ENCODE results near the gene MOAP1. TPM values are rescaled to one million over a fixed set of nuclear protein-coding genes. Genes with fewer than 3 reads are reported as not detected.
A peak's percentile ranks its signal among the peaks of the same experiment; 100 is the strongest.
"Not testable (repeated sequence)": the region's sequence is repeated elsewhere in the genome, so short reads cannot be mapped to it uniquely, and the experiment has no call there.

Gene MOAP1, protein sequence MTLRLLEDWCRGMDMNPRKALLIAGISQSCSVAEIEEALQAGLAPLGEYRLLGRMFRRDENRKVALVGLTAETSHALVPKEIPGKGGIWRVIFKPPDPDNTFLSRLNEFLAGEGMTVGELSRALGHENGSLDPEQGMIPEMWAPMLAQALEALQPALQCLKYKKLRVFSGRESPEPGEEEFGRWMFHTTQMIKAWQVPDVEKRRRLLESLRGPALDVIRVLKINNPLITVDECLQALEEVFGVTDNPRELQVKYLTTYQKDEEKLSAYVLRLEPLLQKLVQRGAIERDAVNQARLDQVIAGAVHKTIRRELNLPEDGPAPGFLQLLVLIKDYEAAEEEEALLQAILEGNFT
- polyA plus RNA-seq (ENCODE audit: insufficient read length) = 43.4 TPM
- long read RNA-seq, donor 1, transcript MOAP1-202 (2 exons, 2,529 nt) = minor isoform, 5 of 22 reads
- long read RNA-seq, donor 1, transcript MOAP1-201 (3 exons, 2,441 nt) = major isoform, 17 of 22 reads
- long read RNA-seq, donor 1, partial matches to known transcripts = 0 of 22 reads
- long read RNA-seq, donor 1, other reads (novel, unspliced or antisense) = 0 of 22 reads
- long read RNA-seq, donor 2, transcript MOAP1-201 (3 exons, 2,441 nt) = major isoform, 20 of 73 reads
- long read RNA-seq, donor 2, partial matches to known transcripts = 52 of 73 reads
- long read RNA-seq, donor 2, other reads (novel, unspliced or antisense) = 0 of 73 reads
- long read RNA-seq, donor 3, transcript MOAP1-201 (3 exons, 2,441 nt) = major isoform, 12 of 13 reads
- long read RNA-seq, donor 3, partial matches to known transcripts = 0 of 13 reads
- long read RNA-seq, donor 3, other reads (novel, unspliced or antisense) = 0 of 13 reads
- long read RNA-seq, donor 4 = 0 reads
- long read RNA-seq, donor 5, transcript MOAP1-201 (3 exons, 2,441 nt) = major isoform, 15 of 15 reads
- long read RNA-seq, donor 5, partial matches to known transcripts = 0 of 15 reads
- long read RNA-seq, donor 5, other reads (novel, unspliced or antisense) = 0 of 15 reads
- long read RNA-seq, donor 6, transcript MOAP1-201 (3 exons, 2,441 nt) = major isoform, 12 of 14 reads
- long read RNA-seq, donor 6, partial matches to known transcripts = 0 of 14 reads
- long read RNA-seq, donor 6, other reads (novel, unspliced or antisense) = 0 of 14 reads
- long read RNA-seq, donor 7, transcript MOAP1-201 (3 exons, 2,441 nt) = major isoform, 27 of 31 reads
- long read RNA-seq, donor 7, partial matches to known transcripts = 0 of 31 reads
- long read RNA-seq, donor 7, other reads (novel, unspliced or antisense) = 0 of 31 reads
- long read RNA-seq, donor 8, transcript MOAP1-201 (3 exons, 2,441 nt) = major isoform, 5 of 8 reads
- long read RNA-seq, donor 8, partial matches to known transcripts = 0 of 8 reads
- long read RNA-seq, donor 8, other reads (novel, unspliced or antisense) = 0 of 8 reads

DNA sequence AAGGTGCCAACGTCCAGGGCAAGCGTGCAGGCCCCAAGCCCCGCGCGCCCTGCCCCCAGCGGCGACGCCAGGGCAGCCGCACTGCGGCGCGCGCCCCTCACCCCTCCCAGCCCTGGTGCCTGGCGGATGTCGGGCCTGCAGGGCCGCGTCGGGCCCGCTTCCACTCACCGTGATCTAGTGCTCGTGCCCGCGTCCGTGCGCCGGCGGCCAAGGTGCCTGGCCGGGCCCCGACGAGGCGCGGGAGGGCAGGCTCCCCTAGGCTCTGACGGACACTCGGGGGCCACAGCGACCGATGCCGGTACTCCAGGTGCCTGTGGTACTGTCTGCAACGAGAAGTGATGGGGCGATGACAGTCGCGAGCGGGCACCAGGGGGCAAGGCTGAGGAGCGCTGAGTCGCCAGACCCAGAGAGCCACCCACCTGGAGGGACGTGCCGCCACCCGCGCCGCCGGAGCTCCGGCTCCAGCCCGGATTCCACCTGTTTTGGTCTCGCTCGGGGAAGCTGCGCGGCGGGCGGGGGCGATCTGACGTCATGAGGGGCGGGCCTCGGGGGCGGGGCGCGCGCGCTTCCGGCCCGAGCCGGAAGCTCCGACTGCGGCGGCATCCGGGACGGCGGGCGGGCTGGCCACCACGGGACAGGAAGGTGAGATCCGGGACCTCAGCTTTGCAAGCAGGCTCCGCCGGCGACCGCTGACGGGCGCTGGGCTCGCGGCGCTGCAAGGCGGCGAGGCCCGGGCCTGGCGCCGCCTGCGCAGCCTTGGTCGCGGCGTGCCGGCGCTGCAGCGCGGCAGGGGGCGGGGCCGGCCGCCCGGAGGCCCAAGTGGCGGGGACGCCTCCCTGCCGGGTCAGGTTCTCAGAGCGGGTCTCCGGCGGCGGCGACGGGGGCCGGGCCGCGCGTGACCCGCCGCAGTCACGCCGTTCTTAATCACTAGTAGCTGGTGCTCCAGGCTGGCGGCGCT is at the start of gene MOAP1, which contains the start of gene LYSET:
Gene MOAP1 (minus strand): TSS at position 507 of the 958 bp plus-strand sequence. CDS start 655 bp downstream, outside the sequence.
Gene LYSET (plus strand): TSS at position 927 of the 958 bp plus-strand sequence. CDS start 89 bp downstream, outside the sequence.
- peak; percentile 85 for DNase-seq

- not testable (repeated sequence) for DNase-seq
These were observed 48.4 kb upstream of the MOAP1 start for GRCh38 chr14:93233078-93233477.

DNA sequence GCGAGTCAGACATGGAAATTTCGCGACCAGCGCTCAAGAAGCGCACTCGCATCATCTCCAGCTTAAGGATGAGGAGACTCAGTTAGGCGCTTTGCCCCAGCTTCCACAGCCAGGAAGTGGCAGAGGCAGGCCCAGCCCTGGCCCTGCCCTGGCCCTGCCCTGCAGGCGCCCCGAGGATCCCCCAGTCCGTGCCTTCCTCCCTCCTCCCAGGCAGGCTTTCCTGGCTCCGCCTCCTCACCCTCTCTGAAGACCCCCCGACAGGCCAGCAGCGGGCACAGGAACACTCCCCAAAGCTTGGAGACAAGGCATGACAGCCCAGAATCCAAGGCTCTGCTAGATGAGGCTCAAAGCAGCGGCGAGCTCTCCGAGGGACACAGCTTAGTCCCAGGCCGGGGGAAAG is 47.5 kb upstream of the MOAP1 start:
- DNase-seq = no peak

GRCh38 chr14:93231129-93231979 is 46.7 kb upstream of the MOAP1 start:
- peak; percentile 25 for DNase-seq

- DNase-seq = no peak
These were observed 45.8 kb upstream of the MOAP1 start for GRCh38 chr14:93230539-93230938.

- no peak for DNase-seq
These were observed 43.9 kb upstream of the MOAP1 start for GRCh38 chr14:93228550-93228949.

- no peak for DNase-seq
These were observed 38.9 kb upstream of the MOAP1 start for GRCh38 chr14:93223565-93223964.

DNA sequence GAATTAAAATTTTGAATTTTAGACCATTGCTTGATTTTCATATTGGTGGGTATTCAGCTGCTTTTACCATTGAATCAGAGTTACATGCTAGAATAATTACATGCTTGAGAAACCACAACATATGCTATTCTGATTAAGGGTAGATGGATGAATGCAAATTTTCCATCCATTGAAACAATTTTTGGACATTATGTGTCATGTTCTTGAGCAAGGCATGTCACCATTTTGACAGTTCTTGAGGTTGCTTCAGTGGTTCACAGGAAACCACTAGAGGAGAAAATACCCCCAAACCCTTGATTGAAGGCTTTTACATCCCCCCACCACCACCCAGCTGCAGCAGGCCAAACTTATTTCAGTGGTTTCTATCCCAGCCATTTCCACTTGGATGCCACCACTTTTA is 35.8 kb upstream of the MOAP1 start:
- no peak for DNase-seq

DNA sequence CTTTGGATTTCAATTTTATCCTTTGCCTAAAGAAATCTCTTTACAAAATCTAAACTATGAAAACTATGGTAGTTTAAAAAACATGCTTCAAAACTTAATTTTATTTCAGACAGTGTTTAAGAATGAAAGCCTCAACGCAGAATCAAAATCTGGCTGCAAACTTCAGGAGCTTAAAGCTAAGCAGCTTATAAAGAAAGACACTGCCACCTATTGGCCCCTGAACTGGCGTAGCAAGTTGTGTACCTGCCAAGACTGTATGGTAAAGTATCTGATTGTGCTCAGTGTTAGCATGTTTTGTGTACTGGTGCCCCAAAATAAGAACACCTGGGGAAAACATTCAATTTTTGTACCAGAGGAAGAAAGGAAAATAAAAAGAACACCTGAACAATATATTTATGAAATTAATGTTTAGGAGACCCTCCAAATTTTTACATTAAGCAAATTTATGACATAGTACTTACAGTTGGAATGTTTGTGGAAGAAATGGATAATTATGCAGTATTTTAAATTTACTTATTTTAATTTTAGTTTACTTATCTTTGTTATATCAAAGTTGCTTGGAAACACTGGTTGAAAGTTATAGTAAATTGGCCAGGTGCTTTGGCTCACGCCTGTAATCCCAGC is 34.5 kb upstream of the MOAP1 start:
- DNase-seq = peak; percentile 46

GRCh38 chr14:93214598-93214997 is 29.9 kb upstream of the MOAP1 start:
- no peak for DNase-seq

DNA sequence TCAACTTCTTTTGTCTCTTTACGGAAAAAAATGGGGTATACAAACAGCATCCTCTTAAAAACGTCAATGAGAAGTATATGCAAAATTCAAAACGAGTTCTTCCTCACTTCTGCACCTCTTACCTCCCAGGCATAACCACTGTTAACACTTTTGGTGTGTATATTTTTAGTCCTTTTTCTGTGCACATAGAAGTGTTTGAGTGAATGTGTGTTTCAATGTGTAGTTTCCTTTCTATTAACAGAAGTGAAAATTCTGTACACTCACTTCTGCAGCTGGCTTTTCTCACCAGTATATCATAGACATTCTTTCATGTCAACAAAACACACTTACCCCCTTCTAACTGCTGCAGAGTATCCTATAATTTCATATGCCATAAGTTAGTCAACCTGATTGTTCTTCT is 27.7 kb upstream of the MOAP1 start:
- no peak for DNase-seq

GRCh38 chr14:93207468-93208308 is 23.0 kb upstream of the MOAP1 start:
- peak; percentile 52 for DNase-seq

GRCh38 chr14:93206793-93207467 is 22.2 kb upstream of the MOAP1 start, which contains the start of the genes GON7 and UBR7:
Gene GON7 (minus strand): TSS chr14:93207065. CDS start chr14:93207037, 28 bp downstream.
Gene UBR7 (plus strand): TSS chr14:93207256. CDS start chr14:93207292, 36 bp downstream.
- peak; percentile 97 for DNase-seq

- no peak for DNase-seq
These were observed 16.5 kb upstream of the MOAP1 start for GRCh38 chr14:93201155-93201704.

DNA sequence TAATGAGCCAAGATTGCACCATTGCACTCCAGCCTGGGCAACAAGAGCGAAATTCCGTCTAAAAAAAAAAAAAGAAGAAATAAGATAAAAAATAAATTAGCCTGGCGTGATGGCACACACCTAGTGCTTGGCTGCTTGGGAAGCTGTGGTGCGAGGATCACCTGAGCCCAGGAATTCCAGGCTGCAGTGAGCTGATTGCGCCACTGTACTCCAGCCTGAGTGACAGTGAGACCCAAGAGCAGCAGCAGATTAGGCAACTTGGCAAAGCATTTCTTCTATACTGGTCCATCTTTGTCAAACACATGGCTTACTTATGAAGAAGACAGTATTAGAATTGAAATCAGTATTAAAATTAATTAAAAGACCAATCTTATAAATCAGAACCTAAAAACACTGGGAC is 15.9 kb upstream of the MOAP1 start:
- DNase-seq = no peak

DNA sequence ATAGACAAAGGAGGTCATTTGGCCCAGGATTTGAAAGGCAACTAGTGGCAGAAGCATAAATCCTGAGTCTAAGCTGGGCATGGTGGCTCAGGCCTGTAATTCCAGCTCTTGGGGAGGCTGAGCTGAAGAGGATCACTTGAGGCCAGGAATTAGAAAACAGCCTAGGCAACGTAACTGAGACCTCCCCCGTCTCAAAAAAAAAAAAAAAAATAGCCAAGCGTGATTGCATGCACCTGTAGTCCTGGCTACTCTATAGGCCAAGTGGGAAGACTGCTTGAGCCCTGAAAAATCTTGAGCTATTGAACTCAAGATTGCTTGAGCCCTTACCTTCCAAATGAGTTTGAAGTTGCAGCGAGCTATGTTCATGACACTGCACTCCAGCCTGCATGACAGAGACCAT is 14.3 kb upstream of the MOAP1 start:
- DNase-seq = no peak
